ENCODE data around the gene EPM2A.

The EPM2A gene

DNA sequence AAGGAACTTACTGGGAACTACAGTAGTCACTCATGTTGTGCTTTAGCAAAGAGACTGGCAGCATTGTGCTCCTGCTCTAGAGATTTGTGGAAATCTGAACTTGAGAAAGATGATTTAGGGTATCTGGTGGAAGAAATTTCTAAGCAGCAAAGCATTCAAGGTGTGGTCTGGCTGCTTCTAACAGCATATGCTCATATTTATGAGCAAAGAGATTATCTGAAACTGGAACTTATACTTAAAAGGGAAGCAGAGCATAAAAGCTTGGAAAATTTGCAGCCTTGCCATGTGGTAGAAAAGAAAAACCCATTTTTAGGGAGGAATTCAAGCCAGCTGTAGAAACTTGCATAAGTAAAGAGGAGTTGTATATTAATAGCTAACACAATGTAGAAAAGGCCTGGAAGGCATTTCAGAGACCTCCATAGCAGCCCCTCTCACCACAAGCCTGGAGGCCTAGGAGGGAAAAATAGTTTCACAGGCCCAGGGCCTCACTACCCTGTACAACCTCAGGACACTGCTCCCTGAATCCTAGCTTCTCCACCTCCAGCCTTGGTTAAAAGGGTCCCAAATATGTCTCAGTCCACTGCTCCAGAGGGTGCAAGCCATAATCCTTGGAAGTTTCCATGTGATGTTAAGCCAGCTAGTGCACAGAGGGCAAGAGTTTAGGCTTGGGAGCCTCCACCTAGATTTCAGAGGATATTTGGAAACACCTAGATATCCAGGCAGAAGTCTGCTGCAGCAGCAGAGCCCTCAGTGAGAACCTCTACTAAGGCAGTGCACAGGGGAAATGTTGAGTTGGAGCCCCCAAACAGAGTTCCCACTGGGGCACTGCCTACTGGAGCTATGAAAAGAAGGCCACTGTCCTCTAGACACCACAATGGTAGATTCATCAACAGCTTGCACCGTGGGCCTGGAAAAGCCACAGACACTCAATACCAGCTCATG lies 6.6 kb downstream of the EPM2A start:
- no peak for TF ChIP-seq CTCF (IDR thresholded peaks at IDR 0.05)

DNA sequence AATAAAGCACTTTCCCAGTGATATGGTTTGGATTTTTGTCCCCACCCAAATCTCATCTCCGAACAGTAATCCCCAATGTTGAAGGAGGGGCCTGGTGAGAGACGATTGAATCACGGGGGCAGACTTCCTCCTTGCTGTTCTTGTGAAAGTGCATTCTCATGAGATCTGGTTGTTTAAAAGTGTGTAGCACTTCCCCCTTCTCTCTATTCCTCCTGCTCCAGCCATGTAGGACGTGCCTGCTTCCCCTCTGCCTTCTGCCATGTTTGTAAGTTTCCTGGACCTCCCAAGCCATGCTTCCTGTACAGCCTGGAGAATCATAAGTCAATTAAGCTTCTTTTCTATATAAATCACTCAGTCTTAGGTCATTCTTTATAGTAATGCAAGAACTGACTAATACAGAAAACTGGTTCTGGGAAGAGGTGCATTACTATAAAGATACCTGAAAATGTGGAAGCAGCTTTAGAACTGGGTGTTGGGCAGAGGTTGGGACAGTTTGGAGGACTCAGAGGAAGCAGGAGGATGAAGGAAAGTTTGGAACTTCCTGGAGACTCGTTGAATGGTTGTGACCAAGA lies 7.4 kb downstream of the EPM2A start:
- TF ChIP-seq CTCF (IDR thresholded peaks at IDR 0.05) = no peak

GRCh38 chr6:145725570-145725969 lies 9.8 kb downstream of the EPM2A start:
- TF ChIP-seq CTCF (IDR thresholded peaks at IDR 0.05) = no peak

GRCh38 chr6:145723646-145724045 lies 11.7 kb downstream of the EPM2A start:
- TF ChIP-seq CTCF (IDR thresholded peaks at IDR 0.05) = no peak

DNA sequence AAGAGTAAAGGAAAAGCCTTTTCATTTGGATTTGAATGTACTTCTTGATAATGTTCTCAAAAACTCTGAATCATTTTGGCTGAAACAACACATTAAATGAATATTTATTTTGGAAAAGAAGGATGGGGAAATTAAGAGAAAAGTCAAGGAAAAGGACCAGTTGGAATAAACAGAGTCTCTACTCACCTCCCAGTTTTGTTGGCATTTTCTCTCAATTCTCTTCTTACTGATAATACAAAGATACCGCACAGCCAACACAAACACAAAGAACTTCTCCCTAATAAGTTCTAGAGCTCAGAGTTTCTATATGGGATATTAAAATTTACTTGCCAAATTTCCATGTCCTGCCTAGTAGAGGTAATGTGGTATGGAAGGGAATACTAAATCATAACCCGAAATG lies 13.1 kb downstream of the EPM2A start:
- TF ChIP-seq CTCF (IDR thresholded peaks at IDR 0.05) = no peak

DNA sequence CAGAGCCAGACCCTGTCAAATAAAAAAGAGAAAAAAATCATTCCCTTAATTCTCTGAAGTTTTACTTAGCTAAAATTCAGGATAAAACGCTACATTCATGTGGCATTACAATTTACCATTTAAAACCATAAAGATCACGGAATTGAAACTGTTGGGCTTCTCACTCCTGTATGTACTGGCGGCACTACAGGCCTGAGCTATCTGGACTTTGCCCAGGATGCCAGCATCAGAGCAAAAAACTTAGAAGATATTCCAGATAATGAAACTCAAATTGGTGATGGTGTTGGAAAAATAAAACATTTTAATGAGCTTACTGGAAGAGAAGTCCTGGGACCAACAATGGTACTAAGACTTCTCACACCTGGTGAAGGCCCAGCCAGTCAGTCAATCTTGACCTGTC lies 14.2 kb downstream of the EPM2A start:
- TF ChIP-seq CTCF (IDR thresholded peaks at IDR 0.05) = no peak

- no peak for TF ChIP-seq CTCF (IDR thresholded peaks at IDR 0.05)
Measured at GRCh38 chr6:145715426-145715825, 19.9 kb downstream of the EPM2A start.
